Measurements from ENCODE around the gene ATG2A.
A peak's percentile ranks its signal among the peaks of the same experiment; 100 is the strongest.

Gene ATG2A

DNA sequence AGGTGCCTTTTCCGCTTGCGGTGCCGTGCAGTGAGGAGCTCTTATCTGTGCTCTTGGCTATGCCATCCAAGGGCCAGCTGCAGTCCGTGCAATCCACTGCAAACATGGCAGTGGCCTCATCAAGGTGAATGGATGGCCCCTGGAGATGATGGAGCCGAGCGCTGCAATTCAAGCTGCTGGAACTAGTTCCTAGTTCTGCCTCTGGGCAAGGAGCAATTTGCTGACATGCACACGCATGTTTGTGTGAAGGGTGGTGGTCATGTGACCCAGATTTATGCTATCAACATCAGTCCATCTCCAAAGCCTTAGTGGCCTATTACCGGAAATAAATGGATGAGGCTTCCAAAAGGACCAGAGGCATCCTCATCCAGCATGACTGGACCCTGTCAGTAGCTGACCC, 35.5 kb downstream of the ATG2A start:
- H3K4me3 ChIP-seq (ENCODE audit: low read depth, low read length) = no peak overlapping the region
- TF ChIP-seq, protein P1, sequence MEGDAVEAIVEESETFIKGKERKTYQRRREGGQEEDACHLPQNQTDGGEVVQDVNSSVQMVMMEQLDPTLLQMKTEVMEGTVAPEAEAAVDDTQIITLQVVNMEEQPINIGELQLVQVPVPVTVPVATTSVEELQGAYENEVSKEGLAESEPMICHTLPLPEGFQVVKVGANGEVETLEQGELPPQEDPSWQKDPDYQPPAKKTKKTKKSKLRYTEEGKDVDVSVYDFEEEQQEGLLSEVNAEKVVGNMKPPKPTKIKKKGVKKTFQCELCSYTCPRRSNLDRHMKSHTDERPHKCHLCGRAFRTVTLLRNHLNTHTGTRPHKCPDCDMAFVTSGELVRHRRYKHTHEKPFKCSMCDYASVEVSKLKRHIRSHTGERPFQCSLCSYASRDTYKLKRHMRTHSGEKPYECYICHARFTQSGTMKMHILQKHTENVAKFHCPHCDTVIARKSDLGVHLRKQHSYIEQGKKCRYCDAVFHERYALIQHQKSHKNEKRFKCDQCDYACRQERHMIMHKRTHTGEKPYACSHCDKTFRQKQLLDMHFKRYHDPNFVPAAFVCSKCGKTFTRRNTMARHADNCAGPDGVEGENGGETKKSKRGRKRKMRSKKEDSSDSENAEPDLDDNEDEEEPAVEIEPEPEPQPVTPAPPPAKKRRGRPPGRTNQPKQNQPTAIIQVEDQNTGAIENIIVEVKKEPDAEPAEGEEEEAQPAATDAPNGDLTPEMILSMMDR (conservative IDR thresholded peaks at IDR 0.05; ENCODE audit: low read depth, low read length) = no peak
- no peak for DNase-seq (ENCODE audit: low read depth)

DNA sequence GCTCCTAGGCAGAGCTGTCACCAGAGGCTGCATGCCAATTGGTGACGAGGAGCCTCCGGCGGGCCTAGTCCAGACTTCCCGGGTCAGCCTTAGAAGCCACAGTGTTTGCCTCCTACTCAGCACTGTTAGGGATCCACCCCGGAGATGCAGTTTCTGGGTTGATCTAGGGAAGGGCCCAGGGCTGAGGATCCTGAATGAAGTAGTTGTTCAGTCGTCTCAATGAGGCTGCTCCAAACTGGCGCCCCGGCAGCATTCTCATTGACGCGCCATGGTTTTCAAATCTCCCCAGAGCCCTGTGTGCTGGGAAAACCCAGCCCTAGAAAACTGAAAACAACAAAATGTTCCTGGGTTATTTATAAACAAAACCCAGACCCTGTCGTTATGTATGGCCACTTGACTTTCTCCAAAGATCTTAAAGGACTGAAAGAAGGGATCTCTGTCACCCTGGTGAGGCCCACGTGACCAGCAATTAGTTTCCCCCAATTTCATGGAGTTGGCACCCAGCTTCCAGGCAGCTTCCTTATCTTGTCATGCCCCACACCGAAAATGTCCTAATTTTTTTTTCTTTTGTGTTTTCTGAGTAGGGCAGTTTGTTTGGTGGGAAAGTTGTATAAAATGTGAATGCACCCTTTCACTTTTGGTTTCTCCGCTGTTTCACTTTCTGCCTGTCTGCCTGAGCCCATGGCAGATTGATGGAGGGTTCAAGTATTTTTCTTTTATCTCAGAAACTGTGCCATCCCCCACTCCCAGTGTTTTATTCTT, 36.6 kb downstream of the ATG2A start:
- H3K4me3 ChIP-seq (ENCODE audit: low read depth, low read length) = no peak overlapping the region
- DNase-seq (ENCODE audit: low read depth) = no peak
- TF ChIP-seq, protein P1 (conservative IDR thresholded peaks at IDR 0.05; ENCODE audit: low read depth, low read length) = no peak

DNA sequence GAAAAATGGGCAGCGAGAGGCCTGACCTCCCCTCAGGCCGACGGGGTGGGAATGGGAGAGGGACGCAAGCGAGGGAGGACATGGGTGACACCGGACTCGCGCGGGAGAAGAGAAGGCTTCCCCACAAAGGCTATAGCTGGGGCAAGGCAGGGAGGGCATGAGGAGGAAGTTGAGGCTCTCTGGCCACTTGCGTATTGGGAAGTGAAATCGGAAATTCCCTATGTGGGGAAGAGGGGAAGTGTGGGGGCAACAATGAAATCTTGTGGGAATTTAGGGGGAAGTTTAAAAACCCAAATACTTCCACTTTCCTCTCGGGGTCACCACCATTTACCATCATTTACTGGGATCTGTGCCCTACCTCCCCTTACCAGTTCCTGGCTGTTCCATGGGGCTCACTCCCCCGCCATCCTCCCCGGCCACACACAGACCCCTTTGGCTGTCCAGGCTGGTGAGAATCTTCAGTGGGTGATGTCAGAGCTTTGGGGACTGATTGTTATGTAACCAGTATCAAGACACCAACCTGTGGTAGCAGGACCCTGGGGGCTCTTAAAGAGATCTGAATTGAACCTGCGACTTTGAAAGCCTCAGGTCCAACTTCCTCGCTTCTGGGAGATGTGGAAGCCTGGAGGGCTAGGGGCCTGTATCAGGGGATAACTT, 37.6 kb downstream of the ATG2A start:
- TF ChIP-seq, protein P1 (conservative IDR thresholded peaks at IDR 0.05; ENCODE audit: low read depth, low read length) = no peak
- H3K4me3 ChIP-seq (ENCODE audit: low read depth, low read length) = peak overlapping the region; percentile 80
- no peak for DNase-seq (ENCODE audit: low read depth)

DNA sequence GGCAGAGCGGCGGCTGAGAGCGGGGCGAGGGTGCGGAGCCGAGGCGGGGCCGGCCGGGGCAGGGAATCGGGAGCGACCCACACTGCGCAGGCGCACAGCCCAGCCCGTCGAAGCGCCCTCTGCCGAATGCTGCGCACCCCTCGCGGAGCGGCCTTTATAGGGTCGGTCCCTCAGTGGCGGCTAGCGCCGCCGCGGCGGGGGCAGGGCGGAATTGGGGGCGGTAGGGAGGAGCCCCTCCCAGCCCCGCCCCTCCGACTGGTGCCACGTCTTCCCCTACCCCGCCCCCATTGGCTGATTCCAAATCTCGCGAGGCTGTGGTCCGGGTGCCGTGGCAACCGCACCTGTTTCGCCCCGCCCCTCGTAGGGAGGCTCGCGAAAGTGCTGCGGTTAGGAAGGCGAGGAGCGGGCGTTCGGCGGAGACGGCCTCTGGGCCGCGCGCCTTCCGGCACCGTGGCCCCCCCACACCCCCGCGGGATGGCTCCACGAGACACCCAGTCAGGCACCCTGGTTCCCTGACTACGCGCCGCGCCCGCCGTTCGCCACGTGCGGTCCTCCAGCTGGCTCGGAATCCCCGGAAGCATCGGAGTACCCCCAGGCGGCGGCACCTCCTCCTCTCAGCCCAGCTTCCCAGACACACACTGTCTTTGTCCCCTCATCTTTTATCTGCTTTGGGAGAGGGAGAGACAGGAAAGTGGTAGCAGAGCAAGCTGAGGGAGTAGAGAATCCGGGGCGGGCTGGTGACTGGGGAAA, 38.3 kb downstream of the ATG2A start, which contains the start of gene EHD1:
TSS of gene EHD1 (minus strand) at position 128 of the 750 bp plus-strand sequence. CDS start 157 bp downstream, outside the sequence.
- TF ChIP-seq, protein P1 (conservative IDR thresholded peaks at IDR 0.05; ENCODE audit: low read depth, low read length) = peak; percentile 60
- peak; percentile 98 for DNase-seq (ENCODE audit: low read depth)
- peak within 1 kb of the TSS; percentile 95 for H3K4me3 ChIP-seq (ENCODE audit: low read depth, low read length)

DNA sequence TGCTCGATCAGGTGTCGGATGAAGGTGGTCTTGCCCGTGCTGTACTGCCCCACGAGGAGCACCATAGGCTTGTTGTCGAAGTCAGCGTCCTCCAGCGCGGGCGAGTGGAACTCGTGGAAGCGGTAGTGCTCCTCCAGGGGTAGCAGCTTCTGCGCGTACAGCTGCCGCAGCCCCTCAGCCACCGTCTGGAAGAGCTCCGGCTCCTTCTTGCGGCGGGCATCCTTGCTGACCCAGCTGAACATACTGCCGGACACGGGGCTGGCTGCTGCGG, 38.9 kb downstream of the ATG2A start:
- no peak for DNase-seq (ENCODE audit: low read depth)
- H3K4me3 ChIP-seq (ENCODE audit: low read depth, low read length) = peak overlapping the region; percentile 95
- TF ChIP-seq, protein P1 (conservative IDR thresholded peaks at IDR 0.05; ENCODE audit: low read depth, low read length) = no peak

DNA sequence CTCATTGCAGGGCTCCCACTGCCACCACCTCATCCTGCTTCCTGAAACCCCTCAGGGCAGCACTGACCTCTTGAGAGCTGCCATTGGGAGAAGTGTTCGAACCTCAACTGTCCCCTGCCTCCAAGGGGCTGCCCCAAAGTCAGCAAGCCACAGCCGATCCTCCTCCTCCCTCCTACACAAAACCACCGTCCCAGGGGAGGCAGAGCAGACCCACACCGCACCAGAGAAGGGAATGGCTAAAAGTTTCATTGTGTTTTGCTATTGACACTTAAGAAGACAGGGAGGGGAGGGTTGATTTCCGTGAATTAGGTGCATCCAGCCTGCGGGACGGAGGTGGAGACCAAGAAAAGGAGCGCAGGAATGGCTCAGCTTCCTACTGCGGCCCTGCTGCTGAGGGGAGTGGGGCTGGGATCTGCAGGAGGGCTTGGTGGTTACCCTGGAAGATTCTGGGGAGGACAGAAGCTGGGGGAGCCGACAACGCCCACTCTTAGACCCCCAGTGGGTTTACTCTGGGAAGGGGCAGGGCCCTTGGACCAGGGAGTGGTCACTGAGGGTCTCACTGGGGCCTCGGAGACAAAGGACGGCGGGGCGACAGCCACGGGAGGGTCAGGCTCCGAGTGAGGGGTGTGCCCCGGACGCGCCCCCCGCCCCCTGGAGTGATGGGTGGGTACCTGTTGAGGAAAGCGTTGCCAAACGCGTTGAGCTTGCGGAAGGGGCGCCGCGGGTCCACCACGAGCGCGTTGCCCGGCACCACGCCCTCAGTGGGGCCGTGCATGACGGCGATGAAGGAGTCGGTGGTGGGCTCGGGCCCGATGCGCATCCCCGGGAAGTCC, 39.4 kb downstream of the ATG2A start:
- TF ChIP-seq, protein P1 (conservative IDR thresholded peaks at IDR 0.05; ENCODE audit: low read depth, low read length) = no peak
- DNase-seq (ENCODE audit: low read depth) = no peak
- H3K4me3 ChIP-seq (ENCODE audit: low read depth, low read length) = peak overlapping the region; percentile 95
